DND-41 (cell line): ENCODE measurements around the gene CADM2.

ENCODE experiments used
- ATAC-seq: fragments of 200-7000 bp; cut with Tn5 transposase; 3 replicates; pipeline ENCODE4 v1.9.1; 2021; ENCODE audit warnings: low read depth; ENCODE audit not compliant: insufficient read depth
- DNase-seq: peaks from one replicate; pipeline ENCODE4 v3.0.0-alpha.2; 2020
- H2AFZ ChIP-seq: 2 replicates; pipeline ENCODE4 v1.6.0; 2012; ENCODE audit warnings: low read depth, low read length
- H3K27ac ChIP-seq: 2 replicates; pipeline ENCODE4 v1.5.1; 2012; ENCODE audit warnings: low read length, inconsistent platforms
- H3K27me3 ChIP-seq: fragments of 200-600 bp; sonication (generic); 2 replicates; pipeline ENCODE4 v1.6.0; 2012; ENCODE audit warnings: low read length, mild to moderate bottlenecking, inconsistent platforms; ENCODE audit not compliant: insufficient read depth, poor library complexity
- H3K36me3 ChIP-seq: 2 replicates; pipeline ENCODE4 v1.5.1; 2012; ENCODE audit warnings: low read length, inconsistent platforms; ENCODE audit not compliant: insufficient read depth
- H3K4me1 ChIP-seq: 2 replicates; pipeline ENCODE4 v1.5.1; 2012; ENCODE audit warnings: mild to moderate bottlenecking, low read length; ENCODE audit not compliant: insufficient read depth
- H3K4me2 ChIP-seq: 2 replicates; pipeline ENCODE4 v1.6.0; 2012; ENCODE audit warnings: mild to moderate bottlenecking, moderate library complexity, low read length, inconsistent platforms; ENCODE audit not compliant: insufficient read depth
- H3K4me3 ChIP-seq, 2 experiments: fragments of 200-600 bp in 1 of 2; shearing (Covaris generic) in 1 of 2; 2 replicates each; pipeline ENCODE4 v1.5.1; 2012 to 2016; ENCODE audit warnings: inconsistent platforms in 2 of 2, low read length in 2 of 2, mild to moderate bottlenecking in 2 of 2, low read depth in 1 of 2, moderate library complexity in 1 of 2
- H3K79me2 ChIP-seq: 2 replicates; pipeline ENCODE4 v1.6.0; 2012; ENCODE audit warnings: low read length, inconsistent platforms; ENCODE audit not compliant: insufficient read depth
- H3K9ac ChIP-seq: 2 replicates; pipeline ENCODE4 v1.6.0; 2012; ENCODE audit warnings: low read depth, mild to moderate bottlenecking, inconsistent platforms, low read length, moderate library complexity
- H3K9me3 ChIP-seq: 2 replicates; pipeline ENCODE4 v1.5.1; 2012; ENCODE audit warnings: low read length, moderate library complexity, mild to moderate bottlenecking, inconsistent platforms; ENCODE audit not compliant: insufficient read depth, severe bottlenecking
- H4K20me1 ChIP-seq: 2 replicates; pipeline ENCODE4 v1.6.0; 2012; ENCODE audit warnings: low read length; ENCODE audit not compliant: insufficient read depth
- CTCF ChIP-seq: IDR thresholded peaks from 2 replicates; pipeline ENCODE4 v1.5.1; 2012; ENCODE audit warnings: borderline replicate concordance, low read length, moderate library complexity, mild to moderate bottlenecking; ENCODE audit not compliant: poor library complexity, severe bottlenecking; ENCODE audit errors: extremely low read depth
- EZH2 ChIP-seq: IDR thresholded peaks from 3 replicates; pipeline ENCODE4 v1.6.1; 2012; ENCODE audit warnings: borderline replicate concordance, low read depth, mild to moderate bottlenecking, moderate library complexity, low read length, inconsistent platforms; ENCODE audit not compliant: severe bottlenecking

Gene CADM2

GRCh38 chr3:85890043-85890555 is 931.3 kb downstream of the CADM2 start:
- H3K27ac ChIP-seq = no peak overlapping the region
- TF ChIP-seq CTCF (no peak), EZH2 (no peak)
- H3K4me1 ChIP-seq = no peaks in the 10 kb centered on the region
- H3K4me2 ChIP-seq = no peak overlapping the region
- H3K27me3 ChIP-seq = no peaks in the 10 kb centered on the region
- no peak overlapping the region for H3K9ac ChIP-seq
- no peak for DNase-seq
- no peak for ATAC-seq
- no peaks in the 10 kb centered on the region for H3K79me2 ChIP-seq
- H3K4me3 ChIP-seq = no peak overlapping the region
- H3K9me3 ChIP-seq = no peaks in the 10 kb centered on the region
- no peaks in the 10 kb centered on the region for H3K36me3 ChIP-seq
- no peak overlapping the region for H2AFZ ChIP-seq
- H4K20me1 ChIP-seq = no peaks in the 10 kb centered on the region

- H4K20me1 ChIP-seq = no peaks in the 10 kb centered on the region
- TF ChIP-seq CTCF (no peak), EZH2 (no peak)
- no peak overlapping the region for H3K4me2 ChIP-seq
- no peaks in the 10 kb centered on the region for H3K27me3 ChIP-seq
- no peak for ATAC-seq
- no peaks in the 10 kb centered on the region for H3K79me2 ChIP-seq
- no peak overlapping the region for H3K27ac ChIP-seq
- no peaks in the 10 kb centered on the region for H3K4me1 ChIP-seq
- H3K4me3 ChIP-seq = no peak overlapping the region
- H2AFZ ChIP-seq = no peak overlapping the region
- no peaks in the 10 kb centered on the region for H3K36me3 ChIP-seq
- no peak for DNase-seq
- no peaks in the 10 kb centered on the region for H3K9me3 ChIP-seq
- no peak overlapping the region for H3K9ac ChIP-seq
Observed at GRCh38 chr3:85903434-85903833, 944.6 kb downstream of the CADM2 start.

DNA sequence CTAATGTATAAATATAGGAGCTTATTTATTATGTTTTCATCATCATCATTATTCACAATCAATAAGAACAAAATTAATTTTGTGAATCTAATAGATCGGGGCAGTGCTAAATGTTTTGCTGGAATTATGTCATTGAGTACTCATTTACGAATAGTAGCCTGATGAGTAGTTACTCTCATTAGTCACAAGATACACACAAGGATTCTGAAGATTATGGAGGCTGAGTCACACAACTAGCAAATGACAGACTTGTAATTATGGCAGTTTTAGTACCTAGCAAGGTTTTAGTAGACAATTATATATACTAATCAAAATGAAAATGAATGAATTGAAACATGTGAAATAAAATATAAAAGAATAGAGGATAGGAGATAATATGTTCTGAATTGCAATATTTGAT is 954.2 kb downstream of the CADM2 start:
- Histone ChIP-seq H3K27ac (no peak overlapping the region), H3K9ac (no peak overlapping the region), H3K4me3 (no peak overlapping the region), H3K4me2 (no peak overlapping the region), H3K4me1 (no peaks in the 10 kb centered on the region), H2AFZ (no peak overlapping the region), H3K79me2 (no peaks in the 10 kb centered on the region), H3K27me3 (no peaks in the 10 kb centered on the region), H3K36me3 (no peaks in the 10 kb centered on the region), H3K9me3 (no peaks in the 10 kb centered on the region), H4K20me1 (no peaks in the 10 kb centered on the region)
- ATAC-seq (no peak), DNase-seq (no peak)
- TF ChIP-seq CTCF (no peak), EZH2 (no peak)

DNA sequence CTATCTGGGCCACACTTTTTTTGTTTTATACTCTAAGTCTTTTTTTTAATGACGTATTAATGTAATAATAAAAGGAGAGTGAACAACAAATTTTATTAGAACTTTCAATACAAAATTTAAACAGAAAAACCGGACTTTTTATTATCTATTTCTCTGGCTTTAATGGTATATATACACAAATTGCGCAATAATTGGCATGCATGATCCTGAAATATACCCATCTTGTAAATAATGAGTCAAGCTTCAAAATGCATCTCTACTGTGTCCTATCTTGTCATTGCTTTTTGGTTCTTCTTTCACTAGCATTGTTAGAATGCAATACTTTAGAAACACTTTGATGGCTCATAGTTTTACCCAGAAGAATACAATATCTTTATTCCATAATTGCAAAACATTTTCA is 963.6 kb downstream of the CADM2 start:
- no peaks in the 10 kb centered on the region for H3K79me2 ChIP-seq
- no peak overlapping the region for H3K9ac ChIP-seq
- no peaks in the 10 kb centered on the region for H3K27me3 ChIP-seq
- H3K4me2 ChIP-seq = no peak overlapping the region
- H4K20me1 ChIP-seq = no peaks in the 10 kb centered on the region
- H3K4me3 ChIP-seq = no peak overlapping the region
- H3K36me3 ChIP-seq = no peaks in the 10 kb centered on the region
- no peak overlapping the region for H2AFZ ChIP-seq
- TF ChIP-seq EZH2 (no peak), CTCF (no peak)
- no peak overlapping the region for H3K27ac ChIP-seq
- no peak for DNase-seq
- no peaks in the 10 kb centered on the region for H3K4me1 ChIP-seq
- no peaks in the 10 kb centered on the region for H3K9me3 ChIP-seq
- no peak for ATAC-seq
